B cell (primary cell): Measurements from ENCODE around the gene CYP1B1. TPM values are rescaled to one million over a fixed set of nuclear protein-coding genes. Genes with fewer than 3 reads are reported as not detected.

Experiments used
- ATAC-seq: fragments of 200-7000 bp; cut with Tn5 transposase; one replicate; pipeline ENCODE4 v1.10.0; 2021; ENCODE audit warnings: low read depth, mild to moderate bottlenecking, moderate number of reproducible peaks, moderate library complexity
- CTCF ChIA-PET: fragments of 350-600 bp; sonication (Branson Sonifier 250); formaldehyde crosslinking; loops from one replicate; lab custom pipeline; 2021; ENCODE audit warnings: antibody characterized with exemption, inconsistent platforms; lab: Charles Lee
- POLR2A ChIA-PET: fragments of 350-600 bp; sonication (Branson Sonifier 250); formaldehyde crosslinking; loops from one replicate; lab custom pipeline; 2021; ENCODE audit warnings: antibody characterized with exemption; lab: Charles Lee
- DNase-seq: peaks from one replicate; pipeline ENCODE4 v3.0.0; 2013
- H2AFZ ChIP-seq: 2 replicates; pipeline ENCODE4 v1.6.1; 2012; ENCODE audit warnings: mild to moderate bottlenecking, low read depth, low read length; ENCODE audit not compliant: insufficient read depth, poor library complexity, severe bottlenecking
- H3K27ac ChIP-seq, 2 donors: 1 replicate in 1 of 2; 2 replicates in 1 of 2; pipeline ENCODE4 v1.5.1; 2012 to 2013; ENCODE audit warnings: low read length in 2 of 2, mild to moderate bottlenecking in 2 of 2, moderate library complexity in 1 of 2
- H3K27me3 ChIP-seq, 4 experiments: fragments of 200-600 bp in 1 of 4; sonication (generic) in 1 of 4; replicated peaks in 1 of 4; 1 replicate in 2 of 4; 2 replicates in 2 of 4; pipeline versions ENCODE4 v1.6.1 to v1.7.0; 2013 to 2016; ENCODE audit warnings: low read length in 3 of 4, mild to moderate bottlenecking in 2 of 4, mixed read lengths in 1 of 4, moderate library complexity in 1 of 4; ENCODE audit not compliant: insufficient read depth in 4 of 4, control insufficient read depth in 3 of 4; ENCODE audit errors: control extremely low read depth in 1 of 4
- H3K36me3 ChIP-seq, 2 experiments: replicated peaks in 1 of 2; 1 replicate in 1 of 2; 2 replicates in 1 of 2; pipeline versions ENCODE4 v1.6.1 to v1.7.1; 2013; ENCODE audit warnings: low read length in 1 of 2; ENCODE audit not compliant: insufficient read depth in 2 of 2, control insufficient read depth in 1 of 2; ENCODE audit errors: control extremely low read depth in 1 of 2, extremely low read depth in 1 of 2
- H3K4me1 ChIP-seq, 2 donors: fragments of 200-600 bp in 1 of 2; sonication (generic) in 1 of 2; 1 replicate in 1 of 2; 2 replicates in 1 of 2; pipeline versions ENCODE4 v1.5.1 to v1.6.1; 2013 to 2017; ENCODE audit warnings: low read length in 2 of 2; ENCODE audit not compliant: control insufficient read depth in 2 of 2, insufficient read depth in 2 of 2
- H3K4me2 ChIP-seq: replicated peaks from 2 replicates; pipeline ENCODE3; 2012; ENCODE audit warnings: mild to moderate bottlenecking, low read depth, low read length; ENCODE audit not compliant: poor library complexity, severe bottlenecking
- H3K4me3 ChIP-seq, 5 experiments: fragments of 200-600 bp in 1 of 5; sonication (generic) in 1 of 5; 1 replicate in 3 of 5; 2 replicates in 2 of 5; pipeline versions ENCODE4 v1.5.1 to v1.7.0; 2011 to 2016; ENCODE audit warnings: low read length in 4 of 5, mild to moderate bottlenecking in 4 of 5, low read depth in 2 of 5, control low read depth in 1 of 5, moderate library complexity in 1 of 5; ENCODE audit not compliant: insufficient read depth in 1 of 5; ENCODE audit errors: control extremely low read depth in 1 of 5, extremely low read depth in 1 of 5
- H3K79me2 ChIP-seq: fragments of 200-600 bp; sonication (generic); one replicate; pipeline ENCODE4 v1.6.0; 2016; ENCODE audit warnings: low read length; ENCODE audit not compliant: control insufficient read depth, insufficient read depth
- H3K9ac ChIP-seq: fragments of 200-600 bp; sonication (generic); 2 replicates; pipeline ENCODE4 v1.6.1; 2017; ENCODE audit warnings: mild to moderate bottlenecking, low read length, moderate library complexity
- H3K9me3 ChIP-seq, 3 donors: one replicate each; pipeline versions ENCODE4 v1.6.1 to v1.7.1; 2013; ENCODE audit warnings: low read length in 2 of 3; ENCODE audit not compliant: control insufficient read depth in 2 of 3, insufficient read depth in 1 of 3; ENCODE audit errors: control extremely low read depth in 1 of 3
- H4K20me1 ChIP-seq: 2 replicates; pipeline ENCODE4 v1.6.0; 2012; ENCODE audit warnings: mild to moderate bottlenecking, low read length; ENCODE audit not compliant: insufficient read depth, control insufficient read depth, poor library complexity, severe bottlenecking
- H3K27ac Mint-ChIP-seq: one replicate; pipeline ENCODE4 v1.8.0; 2021; ENCODE audit warnings: mixed read lengths
- H3K27me3 Mint-ChIP-seq: one replicate; pipeline ENCODE4 v1.8.0; 2021; ENCODE audit warnings: mixed read lengths
- H3K4me1 Mint-ChIP-seq: one replicate; pipeline ENCODE4 v1.8.0; 2021; ENCODE audit warnings: mixed read lengths
- H3K4me3 Mint-ChIP-seq: one replicate; pipeline ENCODE4 v1.8.0; 2021; ENCODE audit warnings: mixed read lengths
- H3K9me3 Mint-ChIP-seq: one replicate; pipeline ENCODE4 v1.8.0; 2022; ENCODE audit warnings: mixed read lengths; ENCODE audit not compliant: insufficient read depth
- EZH2 ChIP-seq: IDR thresholded peaks from 2 replicates; pipeline ENCODE4 v1.6.1; 2012; ENCODE audit warnings: borderline replicate concordance, low read depth, mild to moderate bottlenecking, moderate library complexity, low read length; ENCODE audit not compliant: insufficient read depth, poor library complexity, severe bottlenecking
- WGBS: methylation state at CpG from one replicate; pipeline ENCODE4 v1.1.5; 2013; ENCODE audit warnings: missing lambda C conversion rate; ENCODE audit not compliant: insufficient coverage; 5-methylcytosine and 5-hydroxymethylcytosine counted together
- intact Hi-C: fragments of 100-400 bp; cut with micrococcal nuclease; formaldehyde crosslinking; loops from one replicate; pipeline ENCODE4 v1.10.0; 2022
- polyA plus RNA-seq: library from polyadenylated mRNA; depleted of rRNA; stranded (reverse); fragments of >200 nt; gene quantifications from 2 replicates; pipeline ENCODE4 v1.2.3, GENCODE V29; 2012
- total RNA-seq, 2 donors: library from RNA; stranded (reverse); fragments of 120-200 nt in 1 of 2; gene quantifications; 1 replicate in 1 of 2; 2 replicates in 1 of 2; pipeline versions ENCODE4 v1.2.3 to v1.2.4, GENCODE V29; 2013 to 2022
- TF ChIP-seq, protein P1 (sequence below): fragments of 200-600 bp; IDR thresholded peaks from one replicate; pipeline ENCODE4 v1.8.0; 2022; ENCODE audit warnings: antibody characterized with exemption, mild to moderate bottlenecking

CYP1B1 gene
- total and polyA plus RNA-seq, 2 donors (not counting 1 experiment from before 2014, with no cell fraction given) = 0.31 to 0.89 TPM

DNA sequence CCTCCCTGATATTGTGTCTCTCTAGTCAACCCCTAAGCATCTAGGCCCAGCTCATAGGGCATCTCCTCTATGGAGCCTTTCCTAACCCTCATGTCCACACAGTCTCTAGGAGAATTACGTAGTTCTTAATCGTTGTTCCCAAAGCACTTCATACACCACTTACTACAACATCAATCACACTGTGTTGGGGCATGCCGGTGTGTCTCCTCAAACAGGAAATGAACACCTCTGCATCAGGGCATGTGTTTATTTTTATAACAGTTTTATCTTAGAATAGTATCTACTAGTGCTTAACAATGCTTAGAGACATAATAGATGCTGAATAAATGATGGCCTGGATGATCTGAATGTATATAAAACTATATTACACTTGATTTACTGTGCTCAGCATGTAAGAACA is 19.7 kb downstream of the CYP1B1 start:
- intact Hi-C loops = no loop called here
- Mint-ChIP-seq H3K4me1 (peaks cover 6% of the 10 kb centered on the region), H3K9me3 (no peaks in the 10 kb centered on the region), H3K4me3 (no peak overlapping the region), H3K27ac (no peak overlapping the region), H3K27me3 (peaks cover 14% of the 10 kb centered on the region)
- Histone ChIP-seq H3K9me3 (no peaks in the 10 kb centered on the region), H3K27me3 (no peaks in the 10 kb centered on the region), H3K4me2 (no peak overlapping the region), H3K27ac (no peak overlapping the region), H2AFZ (no peak overlapping the region), H3K9ac (no peak overlapping the region), H3K79me2 (no peaks in the 10 kb centered on the region), H4K20me1 (no peaks in the 10 kb centered on the region), H3K36me3 (no peaks in the 10 kb centered on the region), H3K4me1 (no peaks in the 10 kb centered on the region), H3K4me3 (no peak overlapping the region)
- no CpG with 5 or more reads among the region's 3 CpGs for WGBS
- TF ChIP-seq EZH2 = no peak
- TF ChIP-seq, protein P1, sequence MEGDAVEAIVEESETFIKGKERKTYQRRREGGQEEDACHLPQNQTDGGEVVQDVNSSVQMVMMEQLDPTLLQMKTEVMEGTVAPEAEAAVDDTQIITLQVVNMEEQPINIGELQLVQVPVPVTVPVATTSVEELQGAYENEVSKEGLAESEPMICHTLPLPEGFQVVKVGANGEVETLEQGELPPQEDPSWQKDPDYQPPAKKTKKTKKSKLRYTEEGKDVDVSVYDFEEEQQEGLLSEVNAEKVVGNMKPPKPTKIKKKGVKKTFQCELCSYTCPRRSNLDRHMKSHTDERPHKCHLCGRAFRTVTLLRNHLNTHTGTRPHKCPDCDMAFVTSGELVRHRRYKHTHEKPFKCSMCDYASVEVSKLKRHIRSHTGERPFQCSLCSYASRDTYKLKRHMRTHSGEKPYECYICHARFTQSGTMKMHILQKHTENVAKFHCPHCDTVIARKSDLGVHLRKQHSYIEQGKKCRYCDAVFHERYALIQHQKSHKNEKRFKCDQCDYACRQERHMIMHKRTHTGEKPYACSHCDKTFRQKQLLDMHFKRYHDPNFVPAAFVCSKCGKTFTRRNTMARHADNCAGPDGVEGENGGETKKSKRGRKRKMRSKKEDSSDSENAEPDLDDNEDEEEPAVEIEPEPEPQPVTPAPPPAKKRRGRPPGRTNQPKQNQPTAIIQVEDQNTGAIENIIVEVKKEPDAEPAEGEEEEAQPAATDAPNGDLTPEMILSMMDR = no peak
- ATAC-seq (no peak), DNase-seq (no peak)
- POLR2A ChIA-PET = no interaction called here
- CTCF ChIA-PET = no interaction called here

DNA sequence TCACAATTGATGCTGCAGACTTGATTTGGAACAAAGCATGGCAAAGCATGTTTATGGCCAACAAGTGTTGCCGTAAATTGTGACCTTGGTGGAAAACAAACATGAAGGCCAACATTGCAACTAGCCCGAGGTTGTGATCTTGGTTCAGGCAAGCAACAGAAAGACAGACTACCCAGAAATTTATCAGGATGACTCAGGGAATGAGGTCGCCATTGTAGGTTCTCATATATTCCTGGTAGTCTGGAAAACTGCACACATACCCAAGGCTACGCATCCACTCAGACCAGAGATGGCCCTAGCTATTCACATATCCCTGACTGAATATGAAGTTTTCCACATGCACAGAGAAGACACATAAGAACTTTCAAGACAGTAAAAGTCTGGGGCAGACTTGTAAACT is 30.1 kb downstream of the CYP1B1 start:
- ChIA-PET POLR2A (no interaction called here), CTCF (no interaction called here)
- Histone ChIP-seq H3K4me1 (no peaks in the 10 kb centered on the region), H2AFZ (no peak overlapping the region), H3K27me3 (peaks cover 0 to 14% (median 0%) of the 10 kb centered on the region in 4 experiments), H3K9ac (no peak overlapping the region), H4K20me1 (no peaks in the 10 kb centered on the region), H3K9me3 (peaks cover 0 to 6% (median 0%) of the 10 kb centered on the region in 3 donors), H3K79me2 (no peaks in the 10 kb centered on the region), H3K36me3 (no peaks in the 10 kb centered on the region), H3K4me3 (no peak overlapping the region), H3K27ac (no peak overlapping the region), H3K4me2 (no peak overlapping the region)
- peaks cover 15% of the 10 kb centered on the region for H3K27me3 Mint-ChIP-seq
- DNase-seq (no peak), ATAC-seq (no peak)
- TF ChIP-seq EZH2 = no peak
- TF ChIP-seq, protein P1 = no peak
- H3K9me3 Mint-ChIP-seq = no peaks in the 10 kb centered on the region
- 96% methylated on average over 3 of the region's 4 CpGs for WGBS
- intact Hi-C loops = no loop called here
- H3K4me3 Mint-ChIP-seq = no peak overlapping the region
- H3K27ac Mint-ChIP-seq = no peak overlapping the region
- no peaks in the 10 kb centered on the region for H3K4me1 Mint-ChIP-seq
